Left ventricle myocardium inferior (tissue), 1 donor: ENCODE results near the gene MAGEH1. TPM values are rescaled to one million over a fixed set of nuclear protein-coding genes. Genes with fewer than 3 reads are reported as not detected.

Source experiments
- DNase-seq: peaks from one replicate; pipeline ENCODE4 v3.0.0-alpha.2; 2020
- H3K27ac ChIP-seq: fragments of 200-600 bp; replicated peaks from 2 replicates; pipeline ENCODE4 v1.8.0; 2021
- H3K27me3 ChIP-seq: fragments of 200-600 bp; 2 replicates; pipeline ENCODE4 v1.8.0; 2021; ENCODE audit warnings: low read depth
- H3K36me3 ChIP-seq: fragments of 200-600 bp; 2 replicates; pipeline ENCODE4 v1.8.0; 2021
- H3K4me1 ChIP-seq: fragments of 200-600 bp; 2 replicates; pipeline ENCODE4 v1.8.0; 2021
- H3K4me3 ChIP-seq: fragments of 200-600 bp; 2 replicates; pipeline ENCODE4 v1.8.0; 2021; ENCODE audit warnings: mild to moderate bottlenecking, moderate library complexity
- H3K9me3 ChIP-seq: fragments of 200-600 bp; replicated peaks from 2 replicates; pipeline ENCODE4 v1.8.0; 2021
- CTCF ChIP-seq: fragments of 200-600 bp; IDR thresholded peaks from 2 replicates; pipeline ENCODE4 v1.8.0; 2021; ENCODE audit warnings: antibody characterized with exemption, mild to moderate bottlenecking, borderline replicate concordance
- intact Hi-C: fragments of 100-400 bp; cut with micrococcal nuclease; formaldehyde crosslinking; loops from one replicate; pipeline ENCODE4 v1.11.0; 2022
- total RNA-seq: library from RNA; stranded (reverse); fragmentation: NEBNext Ultra II Directional; extraction: Animal tissue kit (Norgen Biotek cat#: 25700); gene quantifications from one replicate; pipeline ENCODE4 v1.2.1, GENCODE V29; 2021
- donor health status: DM: no; HTN: yes; CAD: no; lungs with severe emphysema.

MAGEH1 gene
- total RNA-seq, 1 donor from 2014 or later, result 10.7 TPM

DNA sequence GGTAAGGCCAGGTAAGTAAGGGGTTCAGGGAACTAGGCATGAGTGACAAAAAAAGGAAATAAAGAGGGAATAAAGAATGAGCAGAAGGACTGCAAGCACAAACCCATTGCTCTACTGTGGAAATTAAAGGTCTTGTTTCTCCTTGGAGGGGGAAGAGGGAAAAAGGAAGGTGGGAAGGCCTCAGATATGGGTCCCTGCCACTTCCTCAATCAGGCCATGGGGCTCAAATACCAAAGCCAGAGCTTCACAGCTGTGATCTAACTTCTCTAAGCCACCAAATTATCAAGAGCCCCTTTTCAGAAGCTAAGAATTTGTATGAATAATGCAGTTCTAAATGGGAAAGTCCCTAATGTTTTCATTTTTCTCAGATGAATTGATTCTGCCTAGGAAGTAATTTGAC lies 33.0 kb downstream of the MAGEH1 start:
- Histone ChIP-seq H3K4me1 (peaks cover 4% of the 10 kb centered on the region), H3K9me3 (no peaks in the 10 kb centered on the region), H3K36me3 (no peaks in the 10 kb centered on the region), H3K4me3 (no peak overlapping the region), H3K27me3 (no peaks in the 10 kb centered on the region), H3K27ac (no peak overlapping the region)
- intact Hi-C loops, result no loop called here
- no peak for TF ChIP-seq CTCF
- DNase-seq, result no peak

GRCh38 chrX:55486736-55487135 lies 34.8 kb downstream of the MAGEH1 start:
- H3K4me1 ChIP-seq, result peaks cover 8% of the 10 kb centered on the region
- H3K36me3 ChIP-seq, result no peaks in the 10 kb centered on the region
- no peaks in the 10 kb centered on the region for H3K9me3 ChIP-seq
- intact Hi-C loops, result no loop called here
- TF ChIP-seq CTCF, result no peak
- H3K27me3 ChIP-seq, result no peaks in the 10 kb centered on the region
- H3K27ac ChIP-seq, result no peak overlapping the region
- H3K4me3 ChIP-seq, result no peak overlapping the region
- DNase-seq, result no peak

DNA sequence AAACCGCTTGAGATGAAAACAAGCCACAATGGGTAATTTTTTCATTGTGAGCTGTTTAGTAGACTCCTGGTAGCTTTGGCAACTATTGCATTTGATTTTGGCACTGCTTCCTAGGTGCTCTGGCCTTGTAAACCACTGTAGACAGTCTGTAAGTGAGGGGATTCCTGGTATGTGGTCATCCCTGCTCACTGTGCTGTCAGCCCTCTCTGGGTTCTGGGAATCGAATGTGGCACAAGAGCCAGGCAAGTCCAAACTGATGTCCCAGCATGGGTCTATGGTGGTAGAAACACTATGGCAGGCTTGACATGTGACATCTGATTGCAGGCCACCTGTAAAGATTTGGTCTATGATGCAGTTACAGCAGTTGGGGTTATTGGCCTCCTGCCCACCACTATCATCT lies 35.2 kb downstream of the MAGEH1 start:
- Histone ChIP-seq H3K4me1 (peaks cover 8% of the 10 kb centered on the region), H3K9me3 (no peaks in the 10 kb centered on the region), H3K27me3 (no peaks in the 10 kb centered on the region), H3K36me3 (no peaks in the 10 kb centered on the region), H3K27ac (no peak overlapping the region), H3K4me3 (no peak overlapping the region)
- no peak for TF ChIP-seq CTCF
- no peak for DNase-seq
- intact Hi-C loops, result no loop called here

- H3K4me3 ChIP-seq, result peak overlapping the region; percentile 79
- peak overlapping the region; percentile 90 for H3K27ac ChIP-seq
- DNase-seq, result no peak
- H3K36me3 ChIP-seq, result no peaks in the 10 kb centered on the region
- no peaks in the 10 kb centered on the region for H3K27me3 ChIP-seq
- H3K4me1 ChIP-seq, result peaks cover 8% of the 10 kb centered on the region
- H3K9me3 ChIP-seq, result no peaks in the 10 kb centered on the region
- intact Hi-C loops, result no loop called here
- TF ChIP-seq CTCF, result no peak
Observed at GRCh38 chrX:55488006-55488592, 36.2 kb downstream of the MAGEH1 start.

- H3K9me3 ChIP-seq, result no peaks in the 10 kb centered on the region
- H3K27me3 ChIP-seq, result no peaks in the 10 kb centered on the region
- intact Hi-C loops, result no loop called here
- H3K27ac ChIP-seq, result peak overlapping the region; percentile 90
- DNase-seq, result peak; percentile 66
- no peak for TF ChIP-seq CTCF
- H3K36me3 ChIP-seq, result no peaks in the 10 kb centered on the region
- peak overlapping the region; percentile 79 for H3K4me3 ChIP-seq
- H3K4me1 ChIP-seq, result peaks cover 8% of the 10 kb centered on the region
Observed at GRCh38 chrX:55488593-55489313, 36.8 kb downstream of the MAGEH1 start.
